Measurements from ENCODE around the gene RNF141.

RNF141 gene

GRCh38 chr11:10478066-10478465, 62.9 kb downstream of the RNF141 start:
- no peak for DNase-seq

- no peak for DNase-seq
Measured at GRCh38 chr11:10477690-10478046, 63.3 kb downstream of the RNF141 start.

DNA sequence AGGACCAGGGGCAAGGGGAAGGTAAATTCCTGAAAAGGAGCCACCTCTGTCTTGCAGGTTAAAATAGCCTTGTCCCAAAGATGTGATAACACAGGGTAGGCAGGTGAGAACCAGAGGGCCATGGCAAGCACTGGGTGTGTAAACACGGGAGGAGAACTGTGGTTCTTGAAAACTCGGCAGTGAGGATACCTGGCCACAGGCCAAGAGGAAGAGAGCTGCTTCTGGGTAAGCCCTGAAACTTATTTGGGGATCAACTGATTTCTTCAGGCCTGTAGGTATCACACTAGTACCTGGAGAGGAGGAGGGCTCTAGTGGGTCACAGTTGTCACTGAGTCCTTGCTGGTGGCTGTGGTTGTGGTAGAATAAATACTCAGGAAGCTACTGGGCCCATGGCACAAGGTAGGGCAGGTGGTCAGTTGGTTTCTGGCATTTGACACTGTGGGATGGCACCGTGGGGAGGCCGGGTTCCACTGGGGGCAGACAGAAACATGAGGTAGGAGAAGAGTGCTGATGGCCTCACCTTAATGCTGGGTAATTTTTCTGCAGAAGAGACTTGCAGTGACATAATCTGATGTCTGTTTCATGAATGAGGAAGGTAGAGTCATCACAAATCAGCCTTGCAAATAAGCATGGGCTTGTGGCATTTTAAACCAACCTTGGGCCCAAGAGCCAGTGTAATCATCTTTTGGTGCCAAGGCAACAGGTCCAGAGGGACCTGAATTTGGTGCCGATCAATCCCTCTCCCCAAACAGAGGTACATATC, 63.9 kb downstream of the RNF141 start:
- no peak for DNase-seq

DNA sequence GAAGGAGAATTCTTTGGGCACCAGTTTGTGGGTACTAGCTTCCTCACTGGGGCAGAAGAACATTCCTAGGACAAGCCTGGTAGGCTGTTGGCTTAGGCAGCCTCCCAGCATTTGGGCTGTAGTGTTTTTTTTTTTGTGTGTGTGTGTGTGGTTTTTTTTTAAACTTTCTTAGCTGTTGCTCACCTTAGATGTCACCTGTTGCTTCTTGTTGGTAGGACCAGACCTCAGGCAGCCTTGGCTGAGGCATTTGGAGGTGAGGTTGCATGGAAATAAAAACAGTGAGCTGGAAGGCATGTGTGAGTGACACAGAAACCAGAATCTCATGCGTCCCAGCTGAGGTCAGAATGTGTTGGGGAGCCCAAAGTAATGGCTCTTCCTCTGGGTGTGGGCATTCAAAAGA, 64.6 kb downstream of the RNF141 start:
- no peak for DNase-seq

DNA sequence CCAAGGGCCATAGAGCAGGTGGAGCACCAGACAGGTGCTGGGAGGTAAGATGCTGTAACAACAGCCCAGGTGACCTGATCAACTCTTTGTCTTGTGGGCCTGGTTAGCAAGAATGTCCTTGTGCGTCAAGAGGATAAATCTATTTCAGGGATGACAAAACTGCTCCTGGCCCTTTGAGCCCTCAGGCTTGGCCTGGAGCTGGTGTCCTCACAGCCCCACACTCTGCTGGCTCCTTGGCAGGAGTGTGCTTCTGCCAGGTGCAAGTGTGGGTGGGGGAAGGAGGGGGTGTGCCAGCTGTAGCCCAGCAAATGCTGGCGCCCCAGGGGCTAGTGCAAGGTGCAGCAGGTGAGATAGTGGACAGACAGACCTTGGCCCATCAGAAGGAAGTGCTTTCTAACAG, 66.4 kb downstream of the RNF141 start:
- DNase-seq: no peak

DNA sequence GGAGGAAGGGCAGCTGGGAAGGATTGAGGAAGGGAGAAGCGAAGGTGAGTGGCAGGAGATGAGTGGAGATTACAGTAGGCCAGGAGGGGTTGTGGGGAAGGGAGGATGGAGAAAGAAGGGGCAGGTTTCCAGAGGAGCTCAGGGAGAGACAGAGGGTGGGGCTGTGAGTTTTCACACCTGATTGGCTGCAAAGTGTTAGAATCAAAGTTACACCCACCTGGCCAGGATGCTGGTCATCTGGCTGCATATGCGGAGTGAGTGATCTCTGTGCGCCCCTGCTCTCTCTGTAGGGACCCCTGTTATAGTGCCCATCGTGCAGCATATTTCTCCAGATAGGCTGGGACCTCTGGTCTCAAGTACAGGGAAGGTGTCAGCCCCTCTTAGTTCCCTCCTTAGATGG, 67.6 kb downstream of the RNF141 start:
- no peak for DNase-seq

GRCh38 chr11:10462746-10463300, 78.2 kb downstream of the RNF141 start:
- no peak for DNase-seq

Measured in NCI-H524 (cell line).